ENCODE data around the gene IQCN.

DNA sequence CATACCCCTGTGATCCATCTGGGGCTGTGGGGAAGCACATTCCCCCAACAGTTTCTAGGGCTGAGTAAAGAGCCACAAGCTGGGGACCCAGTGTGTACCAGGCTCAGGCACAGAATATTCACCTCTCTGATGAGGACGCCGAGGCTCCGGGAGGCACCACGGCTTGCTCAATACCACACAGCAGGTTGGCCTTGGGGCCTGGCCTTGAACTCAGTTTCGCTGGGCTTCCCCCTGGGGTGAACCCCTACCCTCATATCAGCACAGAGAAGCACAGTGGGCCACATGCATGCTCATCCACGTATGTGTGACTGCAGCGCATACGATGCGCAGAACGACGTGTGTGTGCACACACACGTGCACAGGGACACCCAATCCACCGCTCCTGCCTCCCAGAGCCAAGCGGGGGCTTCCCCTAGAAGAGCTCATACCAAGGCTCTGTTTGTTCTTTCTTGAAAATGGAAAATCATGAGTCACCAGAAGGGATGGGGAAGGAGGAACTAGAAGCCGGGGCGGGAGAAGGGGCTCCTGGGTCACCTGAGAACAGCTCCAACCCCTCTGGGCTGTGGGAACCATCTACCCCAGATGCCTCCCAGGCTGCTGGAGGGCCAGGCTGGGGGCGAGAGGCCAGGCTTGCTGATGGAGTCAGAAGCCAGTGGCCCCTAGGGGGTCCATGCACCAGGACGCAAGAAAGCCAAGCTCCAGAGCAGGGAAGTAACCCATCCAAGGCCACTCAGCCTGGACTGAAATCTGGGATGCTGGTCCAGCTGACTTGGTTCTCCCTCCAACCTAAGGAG, 43.1 kb downstream of the IQCN start:
- TF ChIP-seq, protein P1, sequence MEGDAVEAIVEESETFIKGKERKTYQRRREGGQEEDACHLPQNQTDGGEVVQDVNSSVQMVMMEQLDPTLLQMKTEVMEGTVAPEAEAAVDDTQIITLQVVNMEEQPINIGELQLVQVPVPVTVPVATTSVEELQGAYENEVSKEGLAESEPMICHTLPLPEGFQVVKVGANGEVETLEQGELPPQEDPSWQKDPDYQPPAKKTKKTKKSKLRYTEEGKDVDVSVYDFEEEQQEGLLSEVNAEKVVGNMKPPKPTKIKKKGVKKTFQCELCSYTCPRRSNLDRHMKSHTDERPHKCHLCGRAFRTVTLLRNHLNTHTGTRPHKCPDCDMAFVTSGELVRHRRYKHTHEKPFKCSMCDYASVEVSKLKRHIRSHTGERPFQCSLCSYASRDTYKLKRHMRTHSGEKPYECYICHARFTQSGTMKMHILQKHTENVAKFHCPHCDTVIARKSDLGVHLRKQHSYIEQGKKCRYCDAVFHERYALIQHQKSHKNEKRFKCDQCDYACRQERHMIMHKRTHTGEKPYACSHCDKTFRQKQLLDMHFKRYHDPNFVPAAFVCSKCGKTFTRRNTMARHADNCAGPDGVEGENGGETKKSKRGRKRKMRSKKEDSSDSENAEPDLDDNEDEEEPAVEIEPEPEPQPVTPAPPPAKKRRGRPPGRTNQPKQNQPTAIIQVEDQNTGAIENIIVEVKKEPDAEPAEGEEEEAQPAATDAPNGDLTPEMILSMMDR (IDR thresholded peaks at IDR 0.05), result no peak
- no peak for TF ChIP-seq POLR2A (IDR thresholded peaks at IDR 0.05)

All from esophagus squamous epithelium (tissue), 4 donors.